HG02642 (cell line): ENCODE measurements around the gene STRIP1.
"Not testable (repeated sequence)": the region's sequence is repeated elsewhere in the genome, so short reads cannot be mapped to it uniquely, and the experiment has no call there.

Experiments used
- ATAC-seq: cut with Tn5 transposase; IDR thresholded peaks from one replicate; pipeline ENCODE4 v1.9.1; 2021; ENCODE audit warnings: mild to moderate bottlenecking; ENCODE audit not compliant: unreplicated experiment, poor library complexity

The STRIP1 gene

GRCh38 chr1:110067479-110067892 is 33.1 kb downstream of the STRIP1 start:
- ATAC-seq, result no peak

DNA sequence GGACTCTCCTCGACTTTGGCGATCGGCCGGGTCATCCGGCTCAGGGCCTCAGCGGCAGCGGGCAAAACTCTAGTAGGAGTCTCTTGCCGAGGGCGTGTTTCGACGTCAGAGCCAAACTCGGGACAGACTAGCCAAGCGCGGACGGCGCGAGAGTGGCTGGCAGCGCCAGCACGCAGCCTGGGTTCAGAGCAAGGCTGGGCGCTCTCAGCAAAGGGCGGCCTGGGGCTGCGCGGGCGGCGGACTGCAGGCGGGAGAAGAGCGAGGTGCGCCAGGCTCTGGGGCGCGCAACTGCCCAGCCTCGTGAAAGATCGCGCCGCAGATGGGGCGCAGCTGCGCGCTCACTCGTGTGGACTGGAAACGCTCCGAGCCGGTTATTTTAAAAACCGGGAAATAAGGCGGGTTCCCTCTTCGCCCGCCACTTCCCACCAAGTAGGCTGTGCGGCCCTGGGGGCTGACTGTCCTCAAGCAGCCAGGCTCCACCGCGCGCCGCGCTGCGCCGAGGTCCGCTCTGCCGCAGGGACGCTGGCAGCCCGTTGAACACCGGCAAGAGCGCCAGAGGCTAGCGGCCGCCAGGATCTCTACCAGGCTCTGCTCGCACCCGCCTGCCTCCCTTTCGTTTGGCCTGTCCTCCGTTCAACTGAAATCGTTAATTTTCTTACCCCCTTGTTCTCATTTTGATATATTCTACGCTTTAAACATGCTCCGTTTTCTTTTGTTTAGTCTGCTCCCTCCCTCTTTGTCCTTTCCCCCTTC is 33.6 kb downstream of the STRIP1 start:
- ATAC-seq, result no peak

DNA sequence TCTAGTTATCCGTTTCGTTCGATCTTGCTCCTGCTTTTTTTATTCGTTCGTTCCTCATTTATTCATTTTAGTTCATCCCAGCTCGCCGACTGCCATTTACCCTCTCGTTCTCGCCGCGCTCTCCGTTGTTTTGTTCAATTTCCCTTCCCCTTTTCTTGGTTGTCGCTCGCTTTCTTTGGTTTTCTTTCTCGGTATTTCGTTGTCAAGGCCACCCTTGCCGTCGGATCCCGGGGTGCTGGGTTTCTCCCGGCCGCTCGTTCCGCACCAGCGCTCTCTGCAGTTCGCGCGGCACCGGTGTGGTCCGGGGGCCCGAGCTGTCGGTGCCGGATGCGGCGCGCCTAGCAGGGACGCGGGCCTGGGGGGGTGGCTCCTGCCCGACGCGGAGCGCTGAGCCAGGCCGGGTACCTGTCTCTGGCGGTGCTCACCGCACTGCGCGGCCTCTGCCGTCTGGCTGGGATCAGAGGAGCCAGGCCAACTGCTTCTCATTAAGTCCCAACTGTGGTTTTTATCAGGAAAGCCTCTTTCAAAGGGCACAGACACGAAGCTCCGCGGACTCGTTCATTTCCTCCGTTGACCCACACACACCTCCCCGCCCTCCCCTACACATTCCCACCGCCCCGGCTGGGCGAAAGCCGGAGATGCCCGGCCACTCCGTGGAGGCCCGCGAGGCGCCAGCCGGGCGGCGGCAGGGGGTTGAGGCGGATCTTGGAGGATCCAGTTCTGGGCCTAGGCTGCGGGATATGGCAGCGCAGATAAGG is 34.4 kb downstream of the STRIP1 start:
- ATAC-seq, result no peak

- ATAC-seq, result no peak
Observed at GRCh38 chr1:110069404-110070281, 35.2 kb downstream of the STRIP1 start.

DNA sequence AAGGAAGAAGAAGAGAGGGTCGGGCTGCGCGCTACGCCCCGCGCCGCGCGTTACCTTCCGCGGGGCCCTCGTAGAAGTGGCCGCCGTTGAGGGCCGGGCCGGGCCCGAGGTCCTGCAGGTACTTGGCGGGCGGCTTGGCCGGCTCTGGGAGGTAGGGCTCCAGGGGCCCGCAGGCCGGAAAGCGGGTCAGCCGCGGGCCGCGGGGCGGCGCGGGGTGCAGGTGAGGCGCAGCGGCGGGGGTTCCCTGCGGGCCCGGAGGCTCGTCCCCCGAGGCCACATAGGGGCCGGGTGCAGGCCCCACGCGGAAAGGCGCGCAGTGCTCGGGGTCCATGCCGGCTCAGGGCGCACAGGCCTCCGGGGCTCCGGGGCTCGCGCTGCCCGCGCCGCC is 35.9 kb downstream of the STRIP1 start:
- ATAC-seq, result no peak

DNA sequence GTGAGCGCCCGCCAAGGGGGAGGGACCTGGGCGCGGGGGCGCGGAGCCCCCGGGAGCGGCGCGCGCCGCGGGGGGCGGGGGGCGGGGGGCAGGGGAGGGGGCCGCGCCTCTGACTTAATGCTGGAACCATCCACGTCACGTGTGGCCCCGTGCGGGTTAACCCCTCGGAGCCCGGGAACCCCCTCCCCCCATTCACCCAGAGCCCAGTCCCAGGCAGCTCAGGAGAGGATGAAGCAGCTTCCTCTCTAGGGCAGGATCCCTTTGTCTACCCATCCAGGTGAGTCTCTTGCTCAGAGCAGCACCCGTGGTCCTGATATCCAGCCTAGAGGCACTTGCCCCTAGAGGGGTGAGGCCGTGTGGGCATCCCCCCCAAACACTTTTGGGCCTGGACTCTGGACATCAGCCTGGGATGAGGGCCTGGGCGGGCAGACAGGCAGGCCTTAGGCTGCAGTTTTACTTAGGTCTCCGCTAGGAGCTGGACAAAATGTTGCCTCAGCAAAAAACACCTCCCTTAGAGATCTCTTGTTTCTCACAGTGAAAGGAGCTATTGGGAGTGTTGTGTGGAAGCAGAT is 36.3 kb downstream of the STRIP1 start, which contains the start of gene ALX3:
ALX3 (minus strand) TSS at position 2 of the 572 bp plus-strand sequence. CDS start 60 bp downstream, outside the sequence.
- ATAC-seq, result no peak

- no peak for ATAC-seq
Observed at GRCh38 chr1:110074166-110074565, 39.7 kb downstream of the STRIP1 start.

- no peak for ATAC-seq
Observed at GRCh38 chr1:110076789-110077500, 42.5 kb downstream of the STRIP1 start.

DNA sequence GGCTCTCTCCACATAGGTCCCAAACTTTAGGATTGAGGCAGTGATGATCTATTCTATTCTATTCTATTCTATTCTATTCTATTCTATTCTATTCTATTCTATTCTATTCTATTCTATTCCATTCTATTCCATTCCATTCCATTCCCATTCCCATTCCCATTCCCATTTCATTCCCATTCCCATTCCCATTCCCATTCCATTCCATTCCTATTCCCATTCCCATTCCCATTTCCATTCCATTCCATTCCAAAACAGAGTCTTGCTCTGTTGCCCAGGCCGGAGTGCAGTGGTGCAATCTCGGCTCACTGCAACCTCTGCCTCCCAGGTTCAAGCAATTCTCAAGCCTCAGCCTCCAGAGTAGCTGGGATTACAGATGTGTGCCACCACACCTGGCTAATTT is 45.6 kb downstream of the STRIP1 start:
- ATAC-seq, result not testable (repeated sequence)

GRCh38 chr1:110081061-110081460 is 46.6 kb downstream of the STRIP1 start:
- no peak for ATAC-seq

GRCh38 chr1:110082477-110082876 is 48.1 kb downstream of the STRIP1 start:
- ATAC-seq, result no peak

- no peak for ATAC-seq
Observed at GRCh38 chr1:110083061-110083865, 48.8 kb downstream of the STRIP1 start.

- no peak for ATAC-seq
Observed at GRCh38 chr1:110083866-110084226, 49.4 kb downstream of the STRIP1 start.

- no peak for ATAC-seq
Observed at GRCh38 chr1:110084227-110085078, 50.0 kb downstream of the STRIP1 start.

GRCh38 chr1:110085671-110086070 is 51.2 kb downstream of the STRIP1 start:
- ATAC-seq, result no peak

- no peak for ATAC-seq
Observed at GRCh38 chr1:110086961-110087360, 52.5 kb downstream of the STRIP1 start.

DNA sequence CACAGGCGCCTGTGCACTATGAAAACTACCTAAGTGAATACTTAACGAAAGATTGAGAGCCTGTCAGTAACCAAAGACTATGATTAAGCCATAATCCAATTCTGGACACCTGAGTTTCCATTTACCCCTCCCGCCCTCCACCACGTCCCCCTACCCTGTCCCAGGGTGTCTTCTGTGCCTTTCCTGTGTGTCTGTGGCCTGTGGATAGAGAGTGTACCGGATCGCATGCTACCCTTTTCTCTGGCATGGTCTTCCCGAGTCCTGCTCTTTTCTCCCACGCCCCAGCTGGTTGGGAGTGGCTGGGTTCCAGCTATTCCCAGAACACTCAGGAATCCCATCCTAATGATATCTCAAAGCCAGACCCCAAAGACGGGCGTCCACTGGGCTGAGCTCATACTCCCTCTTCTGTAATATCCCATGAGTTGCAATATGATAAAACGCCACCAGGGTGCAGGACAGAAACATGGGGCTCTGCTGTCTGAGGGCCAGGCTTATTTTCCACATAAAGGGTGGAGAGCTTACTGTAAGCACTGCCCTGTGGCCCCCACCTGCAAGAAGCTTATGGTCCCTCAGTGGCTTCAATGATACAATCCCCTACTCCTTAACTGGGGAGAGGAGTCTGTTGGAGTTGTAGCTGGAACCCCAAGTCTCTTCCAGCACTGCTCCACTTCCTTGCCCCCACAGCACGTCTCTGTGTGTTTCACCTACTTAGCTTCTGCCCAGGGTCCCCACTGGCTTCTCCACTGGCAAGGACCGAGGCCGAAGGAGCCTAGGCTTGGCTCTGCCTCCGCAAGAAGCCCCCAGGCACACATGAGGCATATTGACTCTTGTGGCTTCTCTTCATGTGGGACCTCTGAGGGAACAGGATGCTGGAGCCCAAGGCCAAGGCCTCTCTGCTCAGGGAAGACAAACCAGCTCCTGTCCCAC is 53.7 kb downstream of the STRIP1 start:
- peak; percentile 62 for ATAC-seq
